HG02642 (cell line): ENCODE results near the gene TMEM17.

ENCODE experiments used
- ATAC-seq: cut with Tn5 transposase; IDR thresholded peaks from one replicate; pipeline ENCODE4 v1.9.1; 2021; ENCODE audit warnings: mild to moderate bottlenecking; ENCODE audit not compliant: unreplicated experiment, poor library complexity

TMEM17 gene

DNA sequence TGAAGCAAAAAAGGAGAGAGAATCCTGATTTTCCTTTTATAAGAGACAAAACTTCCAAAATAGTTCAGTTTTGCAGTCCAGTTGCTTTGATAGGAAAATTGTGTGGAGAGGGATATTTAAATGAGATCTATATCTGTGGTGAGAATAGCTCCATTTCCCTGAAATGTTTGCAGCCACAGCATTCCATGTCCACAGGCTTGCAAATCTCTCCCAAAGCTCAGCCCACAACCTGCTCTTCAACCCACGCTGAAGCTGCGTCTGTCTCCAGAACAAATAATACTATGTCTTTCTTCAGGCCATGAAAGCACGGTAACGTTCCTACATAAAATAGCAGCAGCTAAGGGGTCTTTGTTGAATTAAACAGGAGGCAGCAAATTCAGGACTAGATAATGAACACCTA is 31.8 kb downstream of the TMEM17 start:
- ATAC-seq, result no peak

DNA sequence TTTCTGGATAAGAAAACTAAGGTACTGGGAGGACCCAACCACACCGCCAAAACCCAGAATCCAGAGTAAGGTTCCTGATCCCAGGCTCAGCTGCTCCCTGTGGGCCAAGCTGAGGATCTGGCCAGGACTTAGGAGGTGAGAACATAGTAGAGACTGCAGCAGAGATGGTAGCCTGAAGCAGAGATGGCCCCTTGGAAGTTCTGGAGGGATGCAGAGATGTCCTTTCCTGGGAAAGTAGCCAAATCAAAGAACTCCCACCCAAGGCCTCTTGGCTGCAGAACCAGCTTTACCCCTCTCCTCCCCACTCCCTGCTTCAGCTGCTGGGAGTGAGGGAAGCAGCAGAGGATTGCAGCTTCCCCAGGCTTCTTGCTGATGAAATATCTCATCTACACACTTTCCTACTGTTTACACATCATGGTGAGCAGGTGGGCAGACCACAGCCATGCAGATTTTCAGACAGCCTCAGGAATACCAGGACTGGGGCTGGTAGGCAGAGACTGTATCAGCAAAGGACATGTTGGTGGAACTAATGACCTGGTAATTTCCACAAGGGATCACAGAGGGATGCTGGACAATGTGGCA is 32.7 kb downstream of the TMEM17 start:
- no peak for ATAC-seq

DNA sequence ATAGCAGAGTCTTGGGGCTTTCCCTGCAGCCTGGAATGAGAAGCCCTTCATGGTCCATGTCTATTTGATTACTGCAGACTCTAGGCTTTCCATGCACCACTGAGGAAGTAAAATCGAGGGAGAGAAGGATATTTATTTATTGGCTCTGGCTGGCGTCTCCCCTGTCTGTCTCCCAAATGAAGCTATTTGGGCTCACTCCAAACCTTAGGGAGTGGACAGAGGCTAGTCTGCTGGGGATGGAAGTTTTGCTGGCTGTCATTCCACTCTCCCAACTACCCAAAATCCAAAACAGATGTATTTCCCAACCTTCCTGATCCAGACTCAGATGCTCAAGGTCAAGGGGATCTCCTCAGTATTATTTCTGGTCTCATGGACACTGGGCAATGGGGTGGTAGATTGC is 33.7 kb downstream of the TMEM17 start:
- no peak for ATAC-seq

DNA sequence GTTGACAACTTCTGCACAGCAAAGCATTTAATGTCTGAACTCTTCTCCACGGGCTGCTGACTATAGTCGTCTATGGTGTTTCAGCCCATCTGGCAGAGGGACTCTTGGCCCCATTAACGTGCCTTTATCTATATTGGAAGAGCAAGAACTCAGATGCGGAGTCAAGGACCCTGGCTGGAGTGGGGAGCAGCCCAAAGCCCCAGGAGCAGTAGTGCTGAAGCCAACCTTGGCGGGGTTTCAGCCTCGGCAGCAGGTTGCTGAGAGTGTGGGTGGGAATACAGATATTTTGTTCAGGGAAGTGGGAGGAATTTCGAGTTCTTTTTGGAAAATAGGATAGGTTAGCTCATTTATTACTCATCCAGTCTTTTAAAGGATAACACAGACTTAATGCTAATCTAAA is 34.2 kb downstream of the TMEM17 start:
- ATAC-seq, result no peak

DNA sequence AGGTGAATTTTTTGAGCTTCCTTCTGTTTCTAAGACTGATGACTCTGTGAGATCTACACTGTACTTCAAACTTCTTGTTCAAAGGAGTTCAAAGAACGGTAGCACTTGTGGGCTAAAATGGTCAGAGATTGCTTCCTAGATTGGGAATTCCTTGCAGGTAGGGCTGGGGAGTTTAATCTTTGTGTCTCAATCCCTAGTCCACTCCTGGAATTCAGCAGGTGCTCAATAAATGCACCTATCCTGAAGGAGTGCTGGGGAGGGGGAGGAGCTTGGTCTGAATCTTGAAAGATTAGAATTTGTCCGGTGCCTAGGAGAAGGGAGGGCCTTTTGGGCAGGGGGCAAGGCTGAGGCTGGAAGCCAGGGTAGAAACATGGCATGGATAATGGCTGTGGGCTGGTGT is 34.6 kb downstream of the TMEM17 start:
- ATAC-seq, result no peak

DNA sequence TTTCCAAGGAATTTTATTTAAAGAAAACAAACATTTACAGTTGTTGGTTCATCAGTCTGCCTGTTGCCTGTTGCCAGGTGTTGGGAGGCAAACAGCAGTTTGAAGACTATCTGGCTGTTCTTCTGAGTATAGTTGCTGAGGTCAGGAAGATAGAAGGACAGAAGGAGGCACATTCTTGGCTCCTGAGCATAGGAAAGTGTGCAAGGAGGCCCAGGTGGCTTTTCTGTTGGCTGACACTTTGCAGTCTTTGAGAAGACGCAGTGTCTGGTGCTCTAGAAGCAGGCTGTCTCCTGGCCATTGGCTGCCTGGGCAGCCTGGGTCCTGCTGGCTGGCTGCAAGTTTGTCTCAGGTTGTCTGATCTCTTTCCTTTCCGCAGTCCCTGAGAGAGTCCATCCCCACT is 36.4 kb downstream of the TMEM17 start:
- ATAC-seq, result no peak

DNA sequence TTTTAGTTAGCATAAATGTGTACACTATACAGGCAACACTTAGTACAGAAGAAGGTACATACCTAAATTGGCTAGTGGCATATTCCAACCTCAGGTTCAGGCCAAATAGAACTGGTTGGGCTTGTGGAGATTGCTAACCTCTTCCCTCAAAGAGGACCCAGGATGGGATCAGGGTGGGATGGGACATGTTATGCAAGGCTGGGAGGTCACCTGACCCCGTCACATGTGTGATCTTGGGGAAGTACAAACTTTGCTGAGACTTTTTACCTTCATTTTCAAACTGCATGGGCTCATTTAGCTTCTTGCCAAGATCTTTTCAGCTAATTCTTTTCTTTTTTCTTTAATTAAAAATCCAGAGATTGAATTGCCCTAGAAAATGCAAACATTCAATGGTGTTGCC is 36.9 kb downstream of the TMEM17 start:
- no peak for ATAC-seq

DNA sequence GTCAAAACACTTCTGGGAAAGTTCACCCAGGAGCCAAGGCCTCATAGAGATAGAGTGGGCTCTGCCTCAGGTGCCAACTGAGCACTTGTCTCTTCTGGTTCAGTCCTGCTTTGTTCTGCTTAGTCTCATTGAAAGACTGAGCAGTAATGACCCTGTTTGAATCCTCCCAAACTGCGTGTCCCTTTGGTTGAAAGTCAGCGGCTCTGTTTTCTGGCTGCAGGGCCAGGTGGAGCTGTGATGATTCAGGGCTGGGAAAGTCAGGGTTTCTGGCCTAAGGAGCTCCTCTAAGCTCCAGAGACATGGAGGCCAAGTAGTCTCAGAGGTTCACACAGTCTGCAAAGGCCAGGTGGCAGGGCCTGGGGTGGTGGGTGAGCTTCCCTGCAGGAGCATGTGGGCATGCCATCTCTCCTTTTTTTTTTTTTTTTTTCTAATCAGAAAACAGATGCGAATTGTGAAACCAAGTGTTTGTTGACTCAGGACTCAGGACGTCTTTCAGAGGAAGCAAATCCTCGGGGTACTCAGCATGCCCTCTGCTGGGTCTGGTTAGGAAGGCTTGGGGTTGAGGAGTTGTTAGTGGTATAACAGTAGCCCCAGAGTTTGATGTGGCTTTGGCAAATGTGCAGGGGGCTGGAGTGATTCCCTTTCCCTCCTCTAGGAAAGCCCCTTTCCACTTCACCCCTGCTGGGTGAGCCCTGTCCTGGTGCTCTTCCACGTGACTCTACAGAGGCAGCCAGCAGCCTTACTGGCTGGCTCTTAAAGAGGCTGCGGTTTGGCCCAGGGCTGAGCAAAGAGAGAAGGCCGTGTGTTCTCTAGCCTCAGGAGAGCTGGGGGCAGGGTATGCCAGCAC is 38.3 kb downstream of the TMEM17 start:
- ATAC-seq, result no peak

DNA sequence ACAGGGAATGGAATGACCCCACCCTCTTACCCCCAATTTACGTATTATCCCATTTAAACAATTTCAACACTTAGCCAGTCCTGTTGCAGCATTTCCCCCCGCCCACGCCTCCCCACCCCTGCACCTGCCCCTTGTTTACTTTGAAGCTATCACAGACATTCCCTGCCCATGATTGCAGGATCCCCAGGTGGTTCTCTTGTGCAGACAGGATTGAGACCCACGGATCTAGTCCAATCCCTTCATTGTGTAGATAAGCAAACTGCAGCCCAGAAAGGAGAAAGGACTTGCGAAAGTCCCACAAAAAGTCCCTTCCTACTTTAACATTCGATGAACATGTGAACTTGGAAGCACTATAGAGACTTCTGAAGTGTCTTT is 38.9 kb downstream of the TMEM17 start:
- ATAC-seq, result no peak

DNA sequence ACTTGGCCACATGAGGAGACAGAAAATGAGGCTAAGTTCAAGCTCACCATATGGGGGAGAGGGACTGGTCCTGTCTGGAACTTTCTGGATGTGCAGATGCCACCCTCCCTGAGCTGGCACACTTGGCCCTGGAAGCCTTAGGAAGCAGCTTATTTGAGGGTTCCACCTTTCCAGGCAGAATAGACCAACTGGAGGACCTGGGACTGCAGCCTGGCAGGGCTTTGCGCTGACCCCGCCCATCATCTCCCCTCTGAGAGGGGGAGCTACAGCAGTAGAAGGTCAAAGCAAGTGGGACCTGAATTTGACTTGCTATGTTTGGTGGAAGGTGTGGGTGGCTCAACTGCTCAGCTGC is 39.5 kb downstream of the TMEM17 start:
- ATAC-seq, result no peak

DNA sequence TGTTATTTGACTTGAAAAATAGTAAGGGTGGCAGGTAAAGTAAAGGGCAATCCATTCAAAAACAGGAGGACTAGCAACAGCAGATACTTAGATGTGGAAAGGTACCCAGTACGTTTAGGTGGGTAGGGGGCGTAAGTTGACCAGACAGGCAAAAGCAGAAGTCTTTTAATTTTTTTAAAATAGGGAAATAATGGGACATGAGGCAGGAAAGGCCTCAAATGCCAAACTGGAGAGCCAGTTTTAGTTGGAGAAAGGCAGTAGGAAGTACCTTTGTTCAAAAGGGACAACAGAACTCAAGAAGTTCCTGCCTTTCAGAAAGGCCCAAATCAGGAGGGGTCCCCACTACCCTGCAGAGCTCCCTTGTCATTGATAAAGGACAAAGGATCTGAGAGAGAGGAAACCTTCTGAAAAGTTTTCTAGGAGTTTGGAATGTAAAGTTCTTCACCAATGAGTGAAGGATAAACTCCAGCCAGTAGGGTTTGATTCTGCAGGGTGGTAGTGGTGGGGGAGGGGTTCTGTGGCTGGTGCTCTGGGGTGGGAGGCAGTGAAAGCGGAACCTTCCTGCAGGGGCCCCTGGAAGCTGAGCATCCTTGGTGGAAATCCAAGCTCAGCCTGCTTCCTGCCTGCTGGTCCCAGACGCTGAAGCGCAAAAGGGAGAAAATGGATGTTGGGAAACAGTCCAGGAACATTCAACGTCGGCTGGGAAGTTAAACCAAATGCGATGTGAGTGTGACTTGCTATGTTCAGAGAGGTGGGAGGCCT is 40.1 kb downstream of the TMEM17 start:
- ATAC-seq, result no peak

DNA sequence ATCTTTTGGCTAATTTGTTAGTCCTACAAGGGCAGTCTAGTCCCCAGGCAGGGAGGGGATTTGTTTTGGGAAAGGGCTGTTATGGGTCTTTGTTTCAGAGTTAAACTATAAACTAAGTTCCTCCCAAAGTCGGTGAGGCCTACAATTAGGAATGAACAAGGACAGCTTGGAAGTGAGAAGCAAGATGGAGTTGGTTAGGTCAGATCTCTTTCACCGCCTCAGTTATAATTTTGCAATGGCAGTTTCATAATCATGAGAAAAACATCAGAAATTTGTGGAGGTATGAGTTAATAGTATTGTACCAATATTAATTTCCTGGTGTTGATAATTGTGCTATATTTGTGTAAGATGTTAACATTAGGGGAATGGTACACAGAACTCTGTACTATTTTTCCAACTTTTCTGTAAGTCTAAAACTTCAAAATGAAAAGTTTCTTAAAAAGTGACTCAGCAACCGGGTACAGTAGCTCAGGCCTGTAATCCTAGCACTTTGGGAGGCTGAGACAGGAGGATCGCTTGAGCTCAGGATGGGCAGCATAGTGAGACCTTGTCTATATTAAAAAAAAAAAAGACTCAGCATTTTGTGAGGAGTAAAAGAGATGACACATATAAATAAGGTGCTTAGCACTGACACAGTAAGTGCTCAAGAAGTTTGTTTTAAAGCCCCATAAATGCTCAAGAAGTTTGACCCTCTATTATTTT is 40.8 kb downstream of the TMEM17 start:
- no peak for ATAC-seq

DNA sequence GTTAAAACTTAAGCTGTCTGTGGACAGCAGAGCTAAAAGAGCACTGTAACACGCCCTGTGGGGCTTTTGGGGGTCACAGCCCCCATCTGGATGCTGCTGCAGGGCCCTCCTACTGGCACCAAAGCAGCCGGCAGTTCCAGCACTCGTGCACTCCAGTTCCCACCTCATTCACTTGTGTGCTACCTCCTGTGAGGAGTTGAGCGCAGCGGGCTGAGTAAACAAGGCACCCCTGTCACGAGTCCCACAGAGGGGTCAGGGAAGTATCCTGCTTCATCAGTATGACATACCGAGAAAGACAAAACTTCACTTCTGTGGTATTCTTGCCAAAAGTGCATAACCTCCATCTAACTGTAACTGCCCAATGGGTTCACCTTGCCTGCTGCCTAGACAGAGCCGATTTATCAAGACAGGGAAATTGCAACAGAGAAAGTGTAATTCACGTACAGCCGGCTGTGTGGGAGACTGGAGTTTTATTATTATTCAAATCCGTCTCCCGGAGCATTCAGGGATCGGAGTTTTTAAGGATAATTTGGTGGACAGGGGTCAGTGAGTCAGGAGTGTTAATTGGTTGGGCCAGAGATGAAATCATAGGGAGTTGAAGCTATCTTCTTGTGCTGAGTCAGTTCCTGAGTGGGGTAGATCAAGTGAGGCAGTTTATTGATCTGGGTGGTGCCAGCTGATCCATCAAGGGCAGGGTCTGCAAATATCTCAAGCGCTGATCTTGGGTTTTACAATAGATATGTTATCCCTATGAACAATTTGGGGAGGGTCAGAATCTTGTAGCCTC is 41.6 kb downstream of the TMEM17 start:
- ATAC-seq, result no peak

DNA sequence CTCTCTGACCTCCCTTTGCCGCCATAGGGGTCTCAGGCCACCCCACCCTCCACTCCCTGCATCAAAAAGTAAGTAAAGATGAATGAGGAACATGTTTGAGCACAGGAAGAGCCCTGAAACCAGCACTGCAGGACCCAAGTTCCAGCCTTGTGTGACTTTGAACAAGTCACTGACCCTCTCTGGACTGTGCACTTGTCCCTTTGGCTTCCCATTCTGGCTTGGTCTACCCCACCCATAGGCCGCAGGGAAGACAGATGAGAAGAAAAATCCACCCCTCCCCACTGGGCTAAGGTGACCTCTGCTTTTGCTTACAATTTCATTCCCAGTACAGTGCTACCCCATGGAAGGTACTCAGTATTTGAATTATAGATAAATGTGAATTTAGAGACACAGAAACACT is 43.8 kb downstream of the TMEM17 start:
- no peak for ATAC-seq

DNA sequence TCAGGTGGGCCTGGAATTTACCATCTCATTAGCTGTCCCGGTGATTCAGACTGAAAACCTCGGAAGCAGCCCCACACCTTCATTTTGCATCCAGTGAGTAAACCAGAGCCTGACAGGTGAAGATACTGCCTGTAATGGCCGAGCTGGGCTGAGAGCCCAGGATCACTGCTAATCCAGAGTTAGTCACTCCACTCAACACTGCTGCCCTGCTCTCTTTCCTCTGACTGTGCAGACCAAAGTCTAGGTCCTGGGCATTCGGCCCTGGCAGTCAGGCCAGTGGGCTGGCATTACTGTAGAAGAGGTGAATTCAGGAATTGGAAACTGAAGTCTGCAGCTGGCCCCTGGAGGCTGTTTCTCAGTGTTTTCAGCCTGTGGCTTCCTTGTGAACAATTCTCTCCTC is 44.3 kb downstream of the TMEM17 start:
- ATAC-seq, result no peak

DNA sequence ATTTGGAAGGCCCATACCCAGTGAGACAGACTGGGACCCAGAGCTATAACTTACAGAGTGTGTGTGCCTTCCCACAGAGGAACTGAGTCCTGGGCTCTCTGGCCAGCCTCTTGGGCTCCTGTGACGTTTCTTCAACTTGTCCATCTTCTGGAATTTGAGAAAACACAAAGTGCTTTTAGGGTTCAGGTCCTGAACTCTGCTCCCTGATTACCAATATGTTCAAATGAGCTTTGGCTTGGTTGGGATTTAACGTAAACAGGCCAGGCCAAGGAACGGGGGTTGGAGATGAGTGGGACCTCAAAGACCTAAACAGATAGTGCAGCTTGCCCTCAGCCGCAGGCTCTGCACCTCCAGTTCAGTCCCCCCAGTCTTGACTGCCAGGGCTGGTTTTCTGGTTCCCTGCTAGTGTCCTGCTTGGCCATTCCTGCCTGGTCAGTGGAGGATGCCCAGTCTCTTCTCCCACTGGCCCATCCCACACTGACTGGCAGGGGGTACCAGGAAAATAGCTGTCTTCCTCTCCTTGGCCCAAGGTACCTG is 44.9 kb downstream of the TMEM17 start:
- ATAC-seq, result no peak

DNA sequence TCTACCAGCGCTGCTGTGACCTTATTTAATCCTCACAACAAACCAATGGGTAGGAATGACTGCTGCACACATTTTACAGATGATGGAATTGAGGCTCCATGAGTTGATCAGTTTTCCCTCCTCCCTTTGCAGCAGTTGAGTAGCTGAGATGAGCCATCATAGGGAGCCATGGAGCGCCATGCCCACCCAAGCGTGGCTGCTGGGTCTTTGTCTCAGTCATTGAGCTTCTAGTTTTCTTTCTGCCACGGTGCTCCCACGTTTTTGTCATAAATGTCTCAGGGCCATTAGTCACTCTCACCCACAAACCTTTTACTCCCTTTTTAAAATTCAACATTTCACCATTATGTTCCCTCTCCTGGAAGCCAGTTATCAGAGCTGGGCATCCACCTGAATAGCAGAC is 45.8 kb downstream of the TMEM17 start:
- no peak for ATAC-seq

DNA sequence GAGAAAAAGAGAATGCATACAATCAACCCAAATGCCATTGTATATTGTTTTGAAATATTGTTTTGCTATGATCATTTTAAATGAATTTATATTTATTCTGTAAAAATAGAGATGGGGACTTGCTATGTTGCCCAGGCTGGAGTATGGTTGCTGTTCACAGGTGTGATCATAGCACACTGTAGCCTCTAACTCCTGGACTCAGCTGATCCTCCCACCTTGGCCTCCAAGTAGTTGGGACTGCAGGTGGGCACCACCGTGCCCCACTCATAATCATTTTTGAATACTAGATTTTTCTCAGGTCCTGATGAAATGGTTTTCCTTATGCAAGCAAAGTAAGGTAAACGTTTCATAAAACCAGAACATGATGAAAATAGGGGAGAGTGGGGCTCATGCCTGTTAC is 46.3 kb downstream of the TMEM17 start:
- ATAC-seq, result no peak

DNA sequence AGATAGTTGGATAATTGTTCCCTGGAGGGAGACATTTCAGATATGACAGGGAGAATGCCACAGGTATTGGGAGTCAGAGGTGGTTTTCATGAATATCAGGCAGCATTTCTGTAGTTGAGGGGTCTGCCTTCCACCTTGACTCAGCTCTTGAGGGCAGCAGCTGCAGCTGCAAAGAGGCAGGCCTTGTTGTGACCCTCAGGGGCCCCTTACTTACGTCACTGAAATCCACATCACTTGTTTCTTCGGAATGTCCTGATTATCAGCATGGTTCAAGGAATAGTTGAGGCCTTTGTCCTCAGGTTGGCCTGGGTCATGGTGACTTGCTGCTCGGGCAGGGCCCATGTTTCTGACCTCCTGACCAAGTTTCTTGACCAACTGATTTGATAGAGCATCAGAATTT is 46.9 kb downstream of the TMEM17 start:
- no peak for ATAC-seq

DNA sequence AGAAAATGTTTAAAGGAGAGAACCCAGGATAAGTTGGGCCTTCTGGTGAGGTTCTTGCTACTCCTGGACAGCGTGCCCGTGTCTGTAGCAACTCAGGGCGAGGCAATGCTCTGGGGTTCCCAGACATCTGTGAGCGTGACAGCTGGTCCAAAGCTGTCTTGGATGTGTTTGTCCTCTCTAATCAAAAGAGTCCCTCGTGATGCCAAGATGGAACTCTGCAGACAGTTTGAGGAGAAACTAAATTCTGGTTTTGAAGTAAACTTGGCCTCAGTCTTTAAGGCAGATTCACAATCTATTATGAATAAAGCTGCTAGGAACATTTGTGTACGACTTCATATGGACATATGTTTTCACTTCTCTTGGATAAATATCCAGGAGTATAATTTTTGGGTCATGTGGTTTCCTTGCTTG is 47.3 kb downstream of the TMEM17 start:
- no peak for ATAC-seq
